Peyer's patch (tissue), 4 donors: ENCODE measurements around the gene ZNF609. TPM values are rescaled to one million over a fixed set of nuclear protein-coding genes. Genes with fewer than 3 reads are reported as not detected.

Experiments used
- DNase-seq, 3 donors: peaks; one replicate each; pipeline ENCODE4 v3.0.0-alpha.2; 2017 to 2019
- H3K27ac ChIP-seq, 4 donors: fragments of 200-600 bp; sonication (generic); one replicate each; pipeline ENCODE4 v1.5.1; 2016 to 2019
- H3K27me3 ChIP-seq, 2 donors: fragments of 200-600 bp; sonication (generic); one replicate each; pipeline ENCODE4 v1.5.1; 2019
- H3K36me3 ChIP-seq, 3 donors: fragments of 200-600 bp; sonication (generic); one replicate each; pipeline ENCODE4 v1.5.1; 2016 to 2019
- H3K4me1 ChIP-seq, 4 donors: fragments of 200-600 bp; sonication (generic); one replicate each; pipeline ENCODE4 v1.5.1; 2016 to 2019
- H3K4me3 ChIP-seq, 4 donors: fragments of 200-600 bp; sonication (generic); 1 replicate in 3 of 4; 2 replicates in 1 of 4; pipeline ENCODE4 v1.5.1; 2016 to 2019; ENCODE audit warnings: mild to moderate bottlenecking in 1 of 4
- H3K9me3 ChIP-seq, 4 donors: fragments of 200-600 bp; sonication (generic); one replicate each; pipeline ENCODE4 v1.5.1; 2016 to 2019; ENCODE audit warnings: mild to moderate bottlenecking in 1 of 4
- CTCF ChIP-seq, 6 experiments: fragments of 450-650 bp in 4 of 6; fragments of 200-600 bp in 2 of 6; sonication (generic) in 1 of 6; IDR thresholded peaks; one replicate each; pipeline ENCODE4 v1.5.1; 2017 to 2019; ENCODE audit warnings: antibody characterized with exemption in 6 of 6, mild to moderate bottlenecking in 3 of 6, moderate library complexity in 1 of 6
- POLR2A ChIP-seq, 2 donors: fragments of 450-650 bp; IDR thresholded peaks; one replicate each; pipeline ENCODE4 v1.5.1; 2017; ENCODE audit warnings: antibody characterized with exemption in 2 of 2, mild to moderate bottlenecking in 2 of 2, moderate library complexity in 2 of 2
- total RNA-seq, 4 donors: library from RNA; depleted of rRNA; stranded (reverse); fragments of >200 nt; gene quantifications; one replicate each; pipeline ENCODE4 v1.1.0, GENCODE V29; 2016

The ZNF609 gene
- total RNA-seq, 4 donors from 2014 or later: 22.1 to 57.8 (median 36.0) TPM

DNA sequence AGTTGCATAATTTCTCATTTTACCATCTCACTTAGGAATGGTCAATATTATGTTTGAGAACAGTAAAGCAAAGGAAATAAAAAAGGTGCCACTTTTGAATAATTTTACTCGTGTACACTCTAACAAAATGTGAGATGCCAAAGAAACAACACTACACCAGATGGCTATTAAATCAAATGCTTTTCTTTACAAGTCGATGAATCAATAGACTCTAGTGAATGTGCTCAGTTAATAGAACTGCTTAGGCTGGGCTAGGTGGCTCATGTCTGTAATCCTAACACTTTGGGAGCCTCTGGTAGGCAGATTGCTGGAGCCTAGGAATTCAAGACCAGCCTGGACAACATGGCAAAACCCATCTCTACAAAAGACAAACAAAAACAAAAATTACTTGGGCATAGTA, 87.9 kb downstream of the ZNF609 start:
- H3K27ac ChIP-seq: no peak overlapping the region
- H3K9me3 ChIP-seq: no peaks in the 10 kb centered on the region
- no peak for TF ChIP-seq POLR2A (IDR thresholded peaks at IDR 0.05)
- TF ChIP-seq CTCF (IDR thresholded peaks at IDR 0.05): no peak
- H3K27me3 ChIP-seq: no peaks in the 10 kb centered on the region
- H3K36me3 ChIP-seq: no peaks in the 10 kb centered on the region
- H3K4me3 ChIP-seq: no peak overlapping the region
- no peak for DNase-seq
- no peaks in the 10 kb centered on the region for H3K4me1 ChIP-seq

DNA sequence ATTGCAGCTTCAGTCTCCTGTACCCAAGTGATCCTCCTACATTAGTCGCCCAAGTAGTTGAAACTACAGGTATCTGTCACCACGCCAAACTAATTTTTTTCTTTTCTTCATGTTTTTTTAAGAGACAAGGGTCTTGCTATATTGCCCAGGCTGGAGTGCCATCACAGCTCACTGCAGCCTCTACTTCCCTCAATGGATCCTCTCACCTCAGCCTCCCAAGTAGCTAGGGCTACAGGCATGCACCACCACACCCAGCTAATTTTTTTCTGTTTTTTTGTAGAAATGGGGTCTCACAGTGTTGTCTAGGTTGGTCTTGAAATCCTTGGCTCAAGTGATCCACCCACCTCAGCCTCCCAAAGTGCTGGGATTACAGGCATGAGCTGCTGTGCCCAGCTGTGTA, 89.5 kb downstream of the ZNF609 start:
- Histone ChIP-seq H3K9me3 (no peaks in the 10 kb centered on the region), H3K36me3 (no peaks in the 10 kb centered on the region), H3K27ac (no peak overlapping the region), H3K4me1 (no peaks in the 10 kb centered on the region), H3K27me3 (no peaks in the 10 kb centered on the region), H3K4me3 (no peak overlapping the region)
- TF ChIP-seq CTCF (IDR thresholded peaks at IDR 0.05): no peak
- no peak for TF ChIP-seq POLR2A (IDR thresholded peaks at IDR 0.05)
- no peak for DNase-seq

GRCh38 chr15:64552281-64552948, 92.0 kb downstream of the ZNF609 start:
- no peak for DNase-seq
- Histone ChIP-seq H3K27me3 (no peaks in the 10 kb centered on the region), H3K27ac (no peak overlapping the region), H3K9me3 (no peaks in the 10 kb centered on the region), H3K4me3 (no peak overlapping the region), H3K36me3 (no peaks in the 10 kb centered on the region), H3K4me1 (no peaks in the 10 kb centered on the region)
- TF ChIP-seq CTCF (IDR thresholded peaks at IDR 0.05): no peak
- no peak for TF ChIP-seq POLR2A (IDR thresholded peaks at IDR 0.05)

- H3K27me3 ChIP-seq: no peaks in the 10 kb centered on the region
- DNase-seq: no peak
- H3K9me3 ChIP-seq: no peaks in the 10 kb centered on the region
- H3K4me1 ChIP-seq: no peaks in the 10 kb centered on the region
- H3K27ac ChIP-seq: no peak overlapping the region
- H3K36me3 ChIP-seq: no peaks in the 10 kb centered on the region
- no peak overlapping the region for H3K4me3 ChIP-seq
- TF ChIP-seq CTCF (IDR thresholded peaks at IDR 0.05) (no peak), POLR2A (IDR thresholded peaks at IDR 0.05) (no peak)
Measured at GRCh38 chr15:64558460-64559179, 98.2 kb downstream of the ZNF609 start.

DNA sequence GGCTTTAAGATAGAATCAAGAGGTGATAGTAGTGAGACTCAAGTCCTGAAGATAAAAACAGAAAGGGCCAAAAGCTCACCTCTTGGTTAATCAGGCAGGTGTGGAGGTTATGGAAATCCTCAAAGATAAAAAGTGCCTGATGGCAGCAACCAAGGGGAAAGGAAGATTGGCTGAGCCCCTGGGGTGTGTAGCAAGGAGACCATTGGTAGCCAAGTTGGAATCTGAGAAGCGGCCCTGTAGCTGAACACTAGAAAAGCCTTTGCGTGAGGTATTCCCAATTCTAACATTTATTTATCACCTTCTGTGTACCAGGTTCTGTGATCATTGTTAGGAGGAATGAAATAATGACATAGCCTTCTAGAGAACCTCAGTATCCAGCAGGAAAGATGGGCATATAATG, 98.9 kb downstream of the ZNF609 start:
- Histone ChIP-seq H3K27ac (no peak overlapping the region), H3K27me3 (no peaks in the 10 kb centered on the region), H3K4me1 (no peaks in the 10 kb centered on the region), H3K4me3 (no peak overlapping the region), H3K36me3 (no peaks in the 10 kb centered on the region), H3K9me3 (no peaks in the 10 kb centered on the region)
- no peak for DNase-seq
- no peak for TF ChIP-seq POLR2A (IDR thresholded peaks at IDR 0.05)
- TF ChIP-seq CTCF (IDR thresholded peaks at IDR 0.05): no peak
